IMR-90 (cell line): ENCODE measurements around the gene EXOC2.

Experiments
- CHD1 ChIP-seq: IDR thresholded peaks from 2 replicates; pipeline ENCODE4 v1.6.1; 2012; ENCODE audit warnings: low read depth, low read length, improper control_type of control experiment
- CTCF ChIP-seq: conservative IDR thresholded peaks from 2 replicates; pipeline ENCODE4 v1.5.1; 2012; ENCODE audit warnings: mild to moderate bottlenecking, low read depth, low read length, improper control_type of control experiment
- ELK1 ChIP-seq: fragments of 150-350 bp; IDR thresholded peaks from 2 replicates; pipeline ENCODE4 v1.6.1; 2016; ENCODE audit warnings: low read depth, mild to moderate bottlenecking, low read length, moderate library complexity, borderline replicate concordance
- FOS ChIP-seq: fragments of 150-350 bp; IDR thresholded peaks from 2 replicates; pipeline ENCODE4 v1.6.1; 2016; ENCODE audit warnings: low read depth, low read length
- MXI1 ChIP-seq: IDR thresholded peaks from 2 replicates; pipeline ENCODE4 v1.6.1; 2012; ENCODE audit warnings: low read depth, mild to moderate bottlenecking, low read length, moderate library complexity, borderline replicate concordance
- POLR2A ChIP-seq: IDR thresholded peaks from 2 replicates; pipeline ENCODE4 v1.6.1; 2012; ENCODE audit warnings: mild to moderate bottlenecking, low read depth, low read length
- RAD21 ChIP-seq: IDR thresholded peaks from 2 replicates; pipeline ENCODE4 v1.6.1; 2012; ENCODE audit warnings: low read length, improper control_type of control experiment
- RFX5 ChIP-seq: IDR thresholded peaks from 2 replicates; pipeline ENCODE4 v1.8.0; 2012; ENCODE audit warnings: low read depth, mild to moderate bottlenecking, low read length, moderate library complexity
- SMC3 ChIP-seq: fragments of 150-350 bp; IDR thresholded peaks from 2 replicates; pipeline ENCODE4 v1.6.1; 2016; ENCODE audit warnings: low read depth, mild to moderate bottlenecking, antibody characterized with exemption, low read length, moderate library complexity
- USF2 ChIP-seq: fragments of 150-350 bp; IDR thresholded peaks from 2 replicates; pipeline ENCODE4 v1.6.1; 2017; ENCODE audit warnings: mild to moderate bottlenecking, antibody characterized with exemption, low read length, low read depth

GRCh38 chr6:617456-618100, 75.4 kb downstream of the EXOC2 start:
- TF ChIP-seq MXI1 (no peak), CTCF (no peak), ELK1 (no peak), POLR2A (no peak), FOS (no peak), CHD1 (no peak), RAD21 (no peak), RFX5 (no peak), USF2 (no peak), SMC3 (no peak)
